SK-N-MC (cell line): ENCODE results near the gene AUTS2.

Experiments
- DNase-seq: peaks from one replicate; pipeline ENCODE4 v3.0.0-alpha.2; 2011; ENCODE audit warnings: low read depth, low spot score
- H3K27ac ChIP-seq: fragments of 200-600 bp; sonication (generic); 2 replicates; pipeline ENCODE4 v1.5.1; 2016; ENCODE audit warnings: mixed run types
- H3K36me3 ChIP-seq: fragments of 200-600 bp; sonication (generic); 2 replicates; pipeline ENCODE4 v1.6.1; 2017; ENCODE audit warnings: antibody characterized with exemption, low read length, mixed read lengths; ENCODE audit not compliant: insufficient read depth
- H3K4me3 ChIP-seq: fragments of 200-600 bp; sonication (generic); 2 replicates; pipeline ENCODE4 v1.5.1; 2016
- H3K9ac ChIP-seq: fragments of 200-600 bp; sonication (generic); 2 replicates; pipeline ENCODE4 v1.8.0; 2017; ENCODE audit warnings: mixed run types, mixed read lengths; ENCODE audit not compliant: insufficient read length
- H3K9me3 ChIP-seq: fragments of 200-600 bp; sonication (generic); 2 replicates; pipeline ENCODE4 v1.6.1; 2017; ENCODE audit warnings: low read depth, mild to moderate bottlenecking, antibody characterized with exemption, low read length, moderate library complexity, mixed read lengths
- EZH2 ChIP-seq: fragments of 200-600 bp; sonication (generic); IDR thresholded peaks from one replicate; pipeline ENCODE4 v1.6.1; 2017; ENCODE audit warnings: antibody characterized with exemption
- FOXP2 ChIP-seq: optimal IDR thresholded peaks from 2 replicates; pipeline ENCODE3; 2011; ENCODE audit warnings: mild to moderate bottlenecking, moderate library complexity; ENCODE audit not compliant: insufficient read depth; ENCODE audit errors: extremely low read length, control extremely low read depth
- POLR2AphosphoS5 ChIP-seq: IDR thresholded peaks from 2 replicates; pipeline ENCODE4 v1.6.1; 2012; ENCODE audit warnings: mild to moderate bottlenecking, low read depth, low read length, borderline replicate concordance

AUTS2 gene

DNA sequence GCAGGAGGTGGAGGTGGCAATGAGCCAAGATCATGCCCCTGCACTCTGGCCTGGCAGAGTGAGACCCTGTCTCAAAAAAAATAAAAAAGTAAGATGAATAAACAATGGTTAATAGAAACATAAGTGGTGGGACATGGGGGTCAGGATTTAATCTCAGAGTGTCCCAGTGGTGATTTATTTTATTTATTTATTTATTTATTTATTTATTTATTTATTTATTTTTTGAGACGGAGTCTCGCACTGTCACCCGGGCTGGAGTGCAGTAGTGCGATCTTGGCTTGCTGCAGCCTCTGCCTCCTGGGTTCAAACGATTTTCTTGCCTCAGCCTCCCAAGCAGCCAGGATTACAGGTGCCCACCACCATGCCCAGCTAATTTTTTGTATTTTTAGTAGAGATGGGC is 1051.0 kb downstream of the AUTS2 start:
- no peak overlapping the region for H3K9ac ChIP-seq

GRCh38 chr7:70654146-70654545 is 1055.9 kb downstream of the AUTS2 start:
- Histone ChIP-seq H3K4me3 (no peak overlapping the region), H3K9me3 (no peaks in the 10 kb centered on the region), H3K36me3 (no peaks in the 10 kb centered on the region), H3K27ac (no peak overlapping the region), H3K9ac (no peak overlapping the region)
- no peak for TF ChIP-seq EZH2
- TF ChIP-seq POLR2AphosphoS5, result no peak
- no peak for TF ChIP-seq FOXP2
- DNase-seq, result no peak

More for the DNA sequence above, 1051.0 kb downstream of the AUTS2 start:
- H3K9me3 ChIP-seq, result no peaks in the 10 kb centered on the region
- H3K36me3 ChIP-seq, result no peaks in the 10 kb centered on the region
- TF ChIP-seq EZH2 (no peak), POLR2AphosphoS5 (no peak), FOXP2 (no peak)
- no peak overlapping the region for H3K4me3 ChIP-seq
- no peak for DNase-seq
- no peak overlapping the region for H3K27ac ChIP-seq

GRCh38 chr7:70654979-70655378 is 1056.7 kb downstream of the AUTS2 start:
- no peak for DNase-seq
- H3K9me3 ChIP-seq, result no peaks in the 10 kb centered on the region
- TF ChIP-seq FOXP2 (no peak), POLR2AphosphoS5 (no peak), EZH2 (no peak)

GRCh38 chr7:70655694-70656093 is 1057.4 kb downstream of the AUTS2 start:
- Histone ChIP-seq H3K9ac (no peak overlapping the region), H3K27ac (no peak overlapping the region), H3K36me3 (no peaks in the 10 kb centered on the region), H3K9me3 (no peaks in the 10 kb centered on the region), H3K4me3 (no peak overlapping the region)
- DNase-seq, result no peak
- TF ChIP-seq EZH2 (no peak), POLR2AphosphoS5 (no peak), FOXP2 (no peak)

More at GRCh38 chr7:70654979-70655378, 1056.7 kb downstream of the AUTS2 start:
- Histone ChIP-seq H3K27ac (no peak overlapping the region), H3K4me3 (no peak overlapping the region), H3K9ac (no peak overlapping the region), H3K36me3 (no peaks in the 10 kb centered on the region)

DNA sequence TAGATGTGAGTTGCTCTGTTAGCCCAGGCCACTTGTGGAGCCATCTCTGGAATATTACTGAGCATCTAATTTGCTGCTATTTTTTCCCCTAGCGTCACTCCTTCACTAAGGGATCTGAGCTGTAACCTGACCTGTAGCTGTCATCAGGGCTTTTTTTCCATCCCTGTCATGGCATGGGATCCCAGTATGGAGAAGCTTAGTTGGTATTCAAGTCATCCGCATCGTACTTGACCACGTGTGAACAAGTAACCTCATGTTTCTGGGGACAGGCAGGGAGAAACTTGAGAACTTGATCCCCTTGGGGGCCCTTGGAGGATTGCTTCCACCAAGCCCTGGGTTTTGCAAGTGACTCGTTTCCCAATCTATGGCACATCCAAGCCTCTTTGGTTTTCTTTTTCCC is 1059.3 kb downstream of the AUTS2 start:
- Histone ChIP-seq H3K9me3 (no peaks in the 10 kb centered on the region), H3K27ac (no peak overlapping the region), H3K4me3 (no peak overlapping the region), H3K36me3 (no peaks in the 10 kb centered on the region), H3K9ac (no peak overlapping the region)
- DNase-seq, result no peak
- TF ChIP-seq POLR2AphosphoS5 (no peak), FOXP2 (no peak), EZH2 (no peak)

DNA sequence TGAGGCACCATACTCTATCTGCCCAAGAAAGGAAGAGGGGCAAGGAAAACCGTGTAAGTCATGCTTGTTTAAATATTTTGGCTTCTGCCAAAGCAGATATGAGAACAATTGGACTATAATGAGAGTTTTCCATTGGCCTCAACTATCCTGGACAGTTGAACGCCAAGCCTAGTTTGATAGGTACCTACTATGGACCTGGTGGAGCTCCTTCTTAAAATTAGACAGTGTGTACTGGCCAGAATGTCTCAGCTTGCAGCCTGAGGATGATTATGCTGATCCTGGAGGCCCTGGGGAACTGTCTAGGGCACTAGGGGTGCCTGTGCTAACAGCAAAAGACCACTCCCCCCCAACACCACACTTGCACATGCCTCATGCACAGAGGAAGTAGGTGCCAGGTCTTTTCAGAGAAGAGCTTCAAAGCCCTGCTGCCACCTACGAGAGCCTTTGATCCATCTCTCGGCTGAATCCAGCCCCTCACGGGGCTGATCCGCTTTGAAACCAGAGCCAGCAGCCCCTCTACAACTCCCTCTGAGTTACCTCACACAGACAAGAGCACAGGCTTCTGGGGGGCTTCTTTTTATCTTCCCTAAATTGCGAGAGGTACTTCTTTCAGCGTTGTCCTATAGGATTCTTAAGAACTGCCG is 1059.8 kb downstream of the AUTS2 start:
- no peak overlapping the region for H3K4me3 ChIP-seq
- no peak for DNase-seq
- TF ChIP-seq EZH2, result no peak
- no peak for TF ChIP-seq POLR2AphosphoS5

DNA sequence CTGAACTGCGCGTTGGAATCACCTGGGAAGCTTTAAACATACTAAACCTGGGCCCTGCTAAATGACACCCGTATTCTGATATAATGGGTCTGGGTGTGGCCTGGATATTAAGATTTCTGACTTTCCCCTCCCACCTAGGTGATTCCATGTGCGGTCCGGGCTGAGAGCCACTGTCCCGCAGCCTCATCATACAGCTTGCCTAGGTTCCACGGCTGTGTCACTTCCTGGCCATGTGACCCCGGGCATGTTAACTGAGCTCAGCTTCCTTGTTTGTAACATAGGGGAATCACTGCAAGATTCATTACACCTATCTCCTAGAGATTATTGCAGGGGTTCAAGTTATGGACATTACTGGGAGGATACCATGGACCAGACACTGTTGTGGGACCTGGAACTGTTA is 1061.0 kb downstream of the AUTS2 start:
- Histone ChIP-seq H3K27ac (no peak overlapping the region), H3K36me3 (no peaks in the 10 kb centered on the region), H3K4me3 (no peak overlapping the region), H3K9ac (no peak overlapping the region), H3K9me3 (no peaks in the 10 kb centered on the region)
- no peak for TF ChIP-seq FOXP2
- no peak for TF ChIP-seq EZH2
- no peak for TF ChIP-seq POLR2AphosphoS5
- DNase-seq, result no peak

More for the DNA sequence above, 1059.8 kb downstream of the AUTS2 start:
- H3K9me3 ChIP-seq, result no peaks in the 10 kb centered on the region
- no peak overlapping the region for H3K27ac ChIP-seq
- no peaks in the 10 kb centered on the region for H3K36me3 ChIP-seq
- H3K9ac ChIP-seq, result no peak overlapping the region

DNA sequence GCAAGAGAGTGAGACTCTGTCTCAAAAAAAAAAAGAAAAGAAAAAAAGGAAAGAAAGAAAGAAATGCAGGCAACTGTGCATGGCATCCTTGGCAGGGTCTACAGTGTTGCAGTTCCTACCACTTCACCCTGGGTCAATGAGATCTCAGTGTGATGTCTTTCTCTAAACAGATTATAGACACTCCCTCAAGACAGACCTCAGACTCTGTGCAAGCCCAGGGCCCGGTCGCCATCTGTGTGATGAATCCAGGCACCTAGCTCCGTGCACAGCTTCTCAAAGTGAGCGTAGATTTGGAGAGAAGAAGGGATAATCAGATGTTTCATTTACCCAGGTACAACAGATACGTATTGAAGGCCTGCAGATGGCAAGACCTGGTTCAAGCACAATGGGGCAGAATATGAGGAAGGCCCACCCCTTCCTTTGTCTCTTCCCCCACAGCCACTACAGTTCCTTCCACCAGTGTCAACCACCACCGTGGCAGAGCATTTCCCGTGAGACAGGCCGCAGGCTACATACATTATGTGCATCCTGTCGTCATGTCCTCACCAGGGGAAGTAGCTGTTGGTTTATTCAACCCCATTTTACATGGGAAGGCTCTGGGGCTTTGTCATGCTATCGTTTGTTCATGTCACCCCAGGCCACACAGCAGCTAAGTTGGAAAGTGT is 1062.0 kb downstream of the AUTS2 start:
- DNase-seq, result no peak
- Histone ChIP-seq H3K9me3 (no peaks in the 10 kb centered on the region), H3K27ac (no peak overlapping the region), H3K9ac (no peak overlapping the region), H3K36me3 (no peaks in the 10 kb centered on the region), H3K4me3 (no peak overlapping the region)
- no peak for TF ChIP-seq FOXP2
- TF ChIP-seq POLR2AphosphoS5, result no peak
- no peak for TF ChIP-seq EZH2

- H3K9me3 ChIP-seq, result no peaks in the 10 kb centered on the region
- no peak overlapping the region for H3K27ac ChIP-seq
- no peaks in the 10 kb centered on the region for H3K36me3 ChIP-seq
- no peak overlapping the region for H3K9ac ChIP-seq
- no peak for TF ChIP-seq FOXP2
- TF ChIP-seq EZH2, result no peak
- TF ChIP-seq POLR2AphosphoS5, result no peak
- no peak overlapping the region for H3K4me3 ChIP-seq
- no peak for DNase-seq
Measured at GRCh38 chr7:70660819-70661191, 1062.5 kb downstream of the AUTS2 start.
